ENCODE results near the gene ABCA3. TPM values are rescaled to one million over a fixed set of nuclear protein-coding genes. Genes with fewer than 3 reads are reported as not detected.

The ABCA3 gene
- total RNA-seq, 4 donors from 2014 or later = 1.3 to 18.7 (median 4.7) TPM

- no peak for DNase-seq
- no peak overlapping the region for H3K4me3 ChIP-seq
- intact Hi-C loops (cut with DNase I; ENCODE audit: low total_unique reads) = no loop called here
- no peak for TF ChIP-seq CTCF (IDR thresholded peaks at IDR 0.05)
- TF ChIP-seq POLR2A (IDR thresholded peaks at IDR 0.05) = no peak
- no peaks in the 10 kb centered on the region for H3K36me3 ChIP-seq
- no peak overlapping the region for H3K27ac ChIP-seq
- H3K4me1 ChIP-seq = no peaks in the 10 kb centered on the region
- H3K9me3 ChIP-seq = no peaks in the 10 kb centered on the region
- no peaks in the 10 kb centered on the region for H3K27me3 ChIP-seq
Measured at GRCh38 chr16:2275476-2276367, 64.8 kb downstream of the ABCA3 start.

- intact Hi-C loops (cut with DNase I; ENCODE audit: low total_unique reads) = no loop called here
- TF ChIP-seq POLR2A (IDR thresholded peaks at IDR 0.05) (no peak), CTCF (IDR thresholded peaks at IDR 0.05) (no peak)
- no peaks in the 10 kb centered on the region for H3K36me3 ChIP-seq
- H3K27ac ChIP-seq = no peak overlapping the region
- DNase-seq = no peak
- H3K27me3 ChIP-seq = no peaks in the 10 kb centered on the region
- no peaks in the 10 kb centered on the region for H3K9me3 ChIP-seq
- peaks cover 6 to 11% of the 10 kb centered on the region in 2 donors for H3K4me1 ChIP-seq
- no peak overlapping the region for H3K4me3 ChIP-seq
Measured at GRCh38 chr16:2273931-2274330, 66.6 kb downstream of the ABCA3 start.

- DNase-seq = no peak
- Histone ChIP-seq H3K36me3 (no peaks in the 10 kb centered on the region), H3K4me1 (peaks cover 6 to 11% of the 10 kb centered on the region in 2 donors), H3K27me3 (no peaks in the 10 kb centered on the region), H3K9me3 (no peaks in the 10 kb centered on the region), H3K4me3 (no peak overlapping the region), H3K27ac (no peak overlapping the region)
- intact Hi-C loops (cut with DNase I; ENCODE audit: low total_unique reads) = no loop called here
- no peak for TF ChIP-seq CTCF (IDR thresholded peaks at IDR 0.05)
- TF ChIP-seq POLR2A (IDR thresholded peaks at IDR 0.05) = no peak
Measured at GRCh38 chr16:2273484-2273883, 67.0 kb downstream of the ABCA3 start.

GRCh38 chr16:2271848-2272461 lies 68.6 kb downstream of the ABCA3 start:
- H3K36me3 ChIP-seq = no peaks in the 10 kb centered on the region
- DNase-seq = no peak
- intact Hi-C loops (cut with DNase I; ENCODE audit: low total_unique reads) = no loop called here

More at GRCh38 chr16:2271848-2272461, 68.6 kb downstream of the ABCA3 start:
- Histone ChIP-seq H3K4me1 (peaks cover 6 to 11% of the 10 kb centered on the region in 2 donors), H3K4me3 (no peak overlapping the region), H3K9me3 (no peaks in the 10 kb centered on the region), H3K27ac (no peak overlapping the region), H3K27me3 (no peaks in the 10 kb centered on the region)
- TF ChIP-seq CTCF (IDR thresholded peaks at IDR 0.05) (no peak), POLR2A (IDR thresholded peaks at IDR 0.05) (no peak)
